CD14-positive monocyte (primary cell): ENCODE data around the gene DENND1A. TPM values are rescaled to one million over a fixed set of nuclear protein-coding genes. Genes with fewer than 3 reads are reported as not detected.
A peak's percentile ranks its signal among the peaks of the same experiment; 100 is the strongest.

Source experiments
- DNase-seq, 3 donors: peaks; one replicate each; pipeline ENCODE4 v3.0.0-alpha.2; 2011 to 2022
- H2AFZ ChIP-seq: 2 replicates; pipeline ENCODE4 v1.6.0; 2012; ENCODE audit warnings: mild to moderate bottlenecking, low read depth, low read length, inconsistent platforms; ENCODE audit not compliant: insufficient read depth, poor library complexity, severe bottlenecking
- H3K27ac ChIP-seq, 2 donors: 1 replicate in 1 of 2; 2 replicates in 1 of 2; pipeline ENCODE4 v1.5.1; 2012 to 2013; ENCODE audit warnings: low read length in 2 of 2, control low read depth in 1 of 2, inconsistent platforms in 1 of 2, low read depth in 1 of 2, mild to moderate bottlenecking in 1 of 2
- H3K27me3 ChIP-seq, 2 donors: one replicate each; pipeline versions ENCODE4 v1.6.0 to v1.6.1; 2011 to 2013; ENCODE audit warnings: low read length in 2 of 2; ENCODE audit not compliant: control insufficient read depth in 2 of 2, insufficient read depth in 2 of 2
- H3K36me3 ChIP-seq, 2 donors: replicated peaks in 1 of 2; 1 replicate in 1 of 2; 2 replicates in 1 of 2; pipeline versions ENCODE4 v1.5.1 to v1.6.1; 2012 to 2013; ENCODE audit warnings: low read length in 2 of 2, control low read depth in 1 of 2, inconsistent platforms in 1 of 2, mild to moderate bottlenecking in 1 of 2; ENCODE audit not compliant: insufficient read depth in 2 of 2, control insufficient read depth in 1 of 2
- H3K4me1 ChIP-seq, 2 donors: 1 replicate in 1 of 2; 2 replicates in 1 of 2; pipeline versions ENCODE4 v1.5.1 to v1.6.1; 2012 to 2013; ENCODE audit warnings: low read length in 2 of 2, control low read depth in 1 of 2, inconsistent platforms in 1 of 2, mild to moderate bottlenecking in 1 of 2, moderate library complexity in 1 of 2; ENCODE audit not compliant: insufficient read depth in 2 of 2, control insufficient read depth in 1 of 2
- H3K4me2 ChIP-seq: replicated peaks from 2 replicates; pipeline ENCODE3; 2012; ENCODE audit warnings: low read length, moderate library complexity, mild to moderate bottlenecking; ENCODE audit not compliant: poor library complexity, severe bottlenecking; ENCODE audit errors: extremely low read depth
- H3K4me3 ChIP-seq, 3 experiments: fragments of 200-600 bp in 1 of 3; sonication (generic) in 1 of 3; replicated peaks in 1 of 3; 1 replicate in 2 of 3; 2 replicates in 1 of 3; pipeline ENCODE4 v1.5.1; 2011 to 2013; ENCODE audit warnings: low read length in 3 of 3, mild to moderate bottlenecking in 3 of 3, control low read depth in 2 of 3, low read depth in 2 of 3, inconsistent platforms in 1 of 3, moderate library complexity in 1 of 3
- H3K79me2 ChIP-seq: 2 replicates; pipeline ENCODE4 v1.6.0; 2012; ENCODE audit warnings: mild to moderate bottlenecking, control low read depth, inconsistent platforms, low read length, moderate library complexity; ENCODE audit not compliant: insufficient read depth
- H3K9ac ChIP-seq: 2 replicates; pipeline ENCODE4 v1.6.0; 2017; ENCODE audit warnings: low read length, mild to moderate bottlenecking; ENCODE audit not compliant: insufficient read depth, poor library complexity, severe bottlenecking
- H3K9me3 ChIP-seq, 2 donors: replicated peaks in 1 of 2; 1 replicate in 1 of 2; 2 replicates in 1 of 2; pipeline versions ENCODE4 v1.5.1 to v1.6.1; 2012 to 2013; ENCODE audit warnings: low read length in 2 of 2, control low read depth in 1 of 2; ENCODE audit not compliant: control insufficient read depth in 1 of 2, insufficient read depth in 1 of 2
- H4K20me1 ChIP-seq: 2 replicates; pipeline ENCODE4 v1.6.0; 2012; ENCODE audit warnings: mild to moderate bottlenecking, low read length, control low read depth, moderate library complexity; ENCODE audit not compliant: insufficient read depth
- H3K27ac Mint-ChIP-seq, 7 donors: one replicate each; pipeline ENCODE4 v1.8.0; 2020; ENCODE audit warnings: mild to moderate bottlenecking in 7 of 7, mixed read lengths in 7 of 7, moderate library complexity in 6 of 7, inconsistent platforms in 2 of 7
- H3K27me3 Mint-ChIP-seq, 3 donors: one replicate each; pipeline ENCODE4 v1.8.0; 2021 to 2022; ENCODE audit warnings: low read depth in 3 of 3, mild to moderate bottlenecking in 3 of 3, mixed read lengths in 3 of 3, moderate library complexity in 3 of 3, inconsistent platforms in 1 of 3
- H3K36me3 Mint-ChIP-seq, 2 donors: one replicate each; pipeline ENCODE4 v1.8.0; 2020; ENCODE audit warnings: mixed read lengths in 2 of 2, inconsistent platforms in 1 of 2, mild to moderate bottlenecking in 1 of 2
- H3K4me1 Mint-ChIP-seq: one replicate; pipeline ENCODE4 v1.8.0; 2020; ENCODE audit warnings: mild to moderate bottlenecking, mixed read lengths
- H3K4me3 Mint-ChIP-seq, 2 donors: one replicate each; pipeline ENCODE4 v1.8.0; 2020; ENCODE audit warnings: mild to moderate bottlenecking in 2 of 2, mixed read lengths in 2 of 2, moderate library complexity in 1 of 2
- H3K9me3 Mint-ChIP-seq, 7 donors: one replicate each; pipeline ENCODE4 v1.8.0; 2020 to 2022; ENCODE audit warnings: mixed read lengths in 7 of 7, mild to moderate bottlenecking in 6 of 7, moderate library complexity in 6 of 7, inconsistent platforms in 2 of 7
- WGBS: methylation state at CpG from one replicate; pipeline ENCODE4 v1.1.5; 2013; ENCODE audit warnings: missing lambda C conversion rate; ENCODE audit not compliant: insufficient coverage; 5-methylcytosine and 5-hydroxymethylcytosine counted together
- intact Hi-C, 2 donors: fragments of 100-400 bp; cut with micrococcal nuclease; formaldehyde crosslinking; loops; one replicate each; pipeline versions ENCODE4 v1.15.0 to v1.15.1; 2023
- polyA plus RNA-seq, 3 donors: library from polyadenylated mRNA; depleted of rRNA in 1 of 3; unstranded in 2 of 3; stranded (reverse) in 1 of 3; fragments of 300-500 nt in 2 of 3; fragments of >200 nt in 1 of 3; fragmentation: Illumina TruSeq in 2 of 3; gene quantifications; 1 replicate in 2 of 3; 2 replicates in 1 of 3; pipeline ENCODE4 v1.2.3, GENCODE V29; 2012 to 2021
- TF ChIP-seq, protein P1 (sequence below): fragments of 200-600 bp; IDR thresholded peaks from one replicate; pipeline ENCODE4 v1.8.0; 2022; ENCODE audit warnings: antibody characterized with exemption, mild to moderate bottlenecking

Gene DENND1A
- polyA plus RNA-seq, 3 donors = 24.8 to 73.0 (median 29.4) TPM

DNA sequence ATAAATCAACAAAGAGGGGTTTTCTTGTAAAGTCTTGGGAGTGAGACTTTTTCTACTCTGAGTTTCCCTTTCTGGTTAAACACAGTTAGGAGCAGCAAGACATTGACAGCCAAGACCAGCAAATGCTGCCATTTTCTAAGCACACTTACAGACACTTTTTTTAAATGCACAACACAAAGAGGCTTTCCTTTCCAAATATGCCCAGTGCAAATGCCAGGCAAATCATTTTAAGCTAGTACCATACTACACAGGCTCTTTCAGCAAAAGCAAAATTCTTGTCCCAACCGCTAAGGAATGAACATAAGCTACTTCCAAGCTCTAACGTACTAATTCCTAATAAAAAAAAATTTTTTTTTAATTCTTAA is 68.2 kb downstream of the DENND1A start:
- Histone ChIP-seq H3K27me3 (no peaks in the 10 kb centered on the region), H3K36me3 (peaks cover 0 to 10% of the 10 kb centered on the region in 2 donors), H3K9ac (no peak overlapping the region), H2AFZ (no peak overlapping the region), H4K20me1 (peaks cover 70% of the 10 kb centered on the region), H3K4me2 (no peak overlapping the region), H3K9me3 (no peaks in the 10 kb centered on the region), H3K4me1 (peaks cover 52 to 63% of the 10 kb centered on the region in 2 donors), H3K4me3 (no peak overlapping the region), H3K79me2 (peaks cover 91% of the 10 kb centered on the region), H3K27ac (no peak overlapping the region)
- DNase-seq = no peak
- Mint-ChIP-seq H3K27me3 (no peaks in the 10 kb centered on the region), H3K27ac (no peak overlapping the region), H3K36me3 (peaks cover 10 to 14% of the 10 kb centered on the region in 2 donors), H3K4me1 (peaks cover 69% of the 10 kb centered on the region), H3K9me3 (peaks cover 0 to 8% (median 0%) of the 10 kb centered on the region in 7 donors), H3K4me3 (no peak overlapping the region)
- intact Hi-C loops = no loop called here
- TF ChIP-seq, protein P1, sequence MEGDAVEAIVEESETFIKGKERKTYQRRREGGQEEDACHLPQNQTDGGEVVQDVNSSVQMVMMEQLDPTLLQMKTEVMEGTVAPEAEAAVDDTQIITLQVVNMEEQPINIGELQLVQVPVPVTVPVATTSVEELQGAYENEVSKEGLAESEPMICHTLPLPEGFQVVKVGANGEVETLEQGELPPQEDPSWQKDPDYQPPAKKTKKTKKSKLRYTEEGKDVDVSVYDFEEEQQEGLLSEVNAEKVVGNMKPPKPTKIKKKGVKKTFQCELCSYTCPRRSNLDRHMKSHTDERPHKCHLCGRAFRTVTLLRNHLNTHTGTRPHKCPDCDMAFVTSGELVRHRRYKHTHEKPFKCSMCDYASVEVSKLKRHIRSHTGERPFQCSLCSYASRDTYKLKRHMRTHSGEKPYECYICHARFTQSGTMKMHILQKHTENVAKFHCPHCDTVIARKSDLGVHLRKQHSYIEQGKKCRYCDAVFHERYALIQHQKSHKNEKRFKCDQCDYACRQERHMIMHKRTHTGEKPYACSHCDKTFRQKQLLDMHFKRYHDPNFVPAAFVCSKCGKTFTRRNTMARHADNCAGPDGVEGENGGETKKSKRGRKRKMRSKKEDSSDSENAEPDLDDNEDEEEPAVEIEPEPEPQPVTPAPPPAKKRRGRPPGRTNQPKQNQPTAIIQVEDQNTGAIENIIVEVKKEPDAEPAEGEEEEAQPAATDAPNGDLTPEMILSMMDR = no peak
- WGBS = no CpG with 5 or more reads among the region's 2 CpGs

DNA sequence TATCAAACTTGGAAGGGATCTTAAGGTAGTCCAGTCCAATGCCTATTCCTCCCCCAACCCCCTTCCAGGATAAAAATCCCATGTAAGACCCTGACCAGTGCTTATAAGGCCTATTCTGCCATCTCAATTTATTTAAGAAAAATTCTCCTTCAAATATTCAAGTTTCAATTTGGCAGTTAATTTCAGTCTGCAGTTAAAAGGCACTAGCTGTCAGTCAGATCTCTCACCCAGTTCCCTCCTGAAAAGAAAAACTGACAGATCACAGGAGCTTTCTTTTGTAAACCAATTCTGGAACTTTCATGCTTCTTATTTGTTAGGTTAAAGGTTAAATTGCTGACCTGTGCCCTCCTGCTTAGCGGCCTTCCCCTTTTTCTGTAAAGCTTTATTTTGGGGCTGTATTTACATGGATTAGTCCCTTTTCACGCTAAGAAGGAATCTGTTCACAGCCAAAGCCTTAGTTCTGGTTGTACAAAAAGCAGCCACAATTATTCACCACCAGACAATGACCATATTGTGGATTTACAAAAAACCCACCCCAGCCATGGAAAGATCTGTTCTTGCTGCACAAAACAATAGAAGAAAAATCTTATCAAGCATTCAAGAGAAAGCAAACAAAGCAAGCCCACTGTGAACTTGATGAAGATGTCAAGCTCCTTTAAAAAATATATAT is 68.7 kb downstream of the DENND1A start:
- Mint-ChIP-seq H3K27me3 (no peaks in the 10 kb centered on the region), H3K27ac (no peak overlapping the region), H3K9me3 (peaks cover 0 to 7% (median 0%) of the 10 kb centered on the region in 7 donors), H3K36me3 (peaks cover 15 to 19% of the 10 kb centered on the region in 2 donors), H3K4me1 (peaks cover 72% of the 10 kb centered on the region), H3K4me3 (no peak overlapping the region)
- Histone ChIP-seq H3K27me3 (no peaks in the 10 kb centered on the region), H4K20me1 (peaks cover 75% of the 10 kb centered on the region), H3K4me1 (peaks cover 49 to 58% of the 10 kb centered on the region in 2 donors), H3K4me2 (no peak overlapping the region), H3K36me3 (peaks cover 0 to 10% of the 10 kb centered on the region in 2 donors), H3K9me3 (no peaks in the 10 kb centered on the region), H3K9ac (no peak overlapping the region), H3K79me2 (peaks cover 96% of the 10 kb centered on the region), H3K27ac (peak overlapping the region in 1 of 2 donors; percentile 19), H3K4me3 (no peak overlapping the region), H2AFZ (no peak overlapping the region)
- DNase-seq = no peak
- TF ChIP-seq, protein P1 = no peak
- intact Hi-C loops = no loop called here
- WGBS = no CpG with 5 or more reads among the region's 2 CpGs
